HPDE6-E6E7 (cell line): ENCODE data around the gene ANKRD30A.
"Not testable (repeated sequence)": the region's sequence is repeated elsewhere in the genome, so short reads cannot be mapped to it uniquely, and the experiment has no call there.

Experiments used
- DNase-seq: peaks from one replicate; pipeline ENCODE4 v3.0.0; 2011; ENCODE audit warnings: missing footprints; ENCODE audit errors: extremely low spot score

Gene ANKRD30A

GRCh38 chr10:37255837-37256236 lies 130.4 kb downstream of the ANKRD30A start:
- DNase-seq = not testable (repeated sequence)

GRCh38 chr10:37263304-37263703 lies 137.9 kb downstream of the ANKRD30A start:
- no peak for DNase-seq

GRCh38 chr10:37268266-37268665 lies 142.9 kb downstream of the ANKRD30A start:
- DNase-seq = no peak

GRCh38 chr10:37269554-37270256 lies 144.3 kb downstream of the ANKRD30A start:
- no peak for DNase-seq

GRCh38 chr10:37275216-37275777 lies 149.9 kb downstream of the ANKRD30A start:
- no peak for DNase-seq

- no peak for DNase-seq
These were observed 159.7 kb downstream of the ANKRD30A start for GRCh38 chr10:37285063-37285462.

GRCh38 chr10:37289833-37290464 lies 164.6 kb downstream of the ANKRD30A start:
- DNase-seq = peak; percentile 14

GRCh38 chr10:37301271-37301670 lies 175.9 kb downstream of the ANKRD30A start:
- DNase-seq = no peak

GRCh38 chr10:37304036-37304435 lies 178.6 kb downstream of the ANKRD30A start:
- no peak for DNase-seq

- DNase-seq = no peak
These were observed 189.0 kb downstream of the ANKRD30A start for GRCh38 chr10:37314350-37314749.

GRCh38 chr10:37314862-37315261 lies 189.5 kb downstream of the ANKRD30A start:
- peak; percentile 5 for DNase-seq

- DNase-seq = no peak
These were observed 219.0 kb downstream of the ANKRD30A start for GRCh38 chr10:37344413-37344812.

GRCh38 chr10:37379991-37380390 lies 254.6 kb downstream of the ANKRD30A start:
- DNase-seq = peak; percentile 42

- no peak for DNase-seq
These were observed 255.9 kb downstream of the ANKRD30A start for GRCh38 chr10:37381271-37381670.

- DNase-seq = no peak
These were observed 259.5 kb downstream of the ANKRD30A start for GRCh38 chr10:37384923-37385322.

- no peak for DNase-seq
These were observed 265.5 kb downstream of the ANKRD30A start for GRCh38 chr10:37390926-37391325.

- not testable (repeated sequence) for DNase-seq
These were observed 275.4 kb downstream of the ANKRD30A start for GRCh38 chr10:37400774-37401173.

GRCh38 chr10:37401225-37401624 lies 275.8 kb downstream of the ANKRD30A start:
- DNase-seq = no peak

GRCh38 chr10:37403776-37404175 lies 278.4 kb downstream of the ANKRD30A start:
- no peak for DNase-seq
